Peyer's patch (tissue), 4 donors: ENCODE measurements around the gene ANKLE2. TPM values are rescaled to one million over a fixed set of nuclear protein-coding genes. Genes with fewer than 3 reads are reported as not detected.
"Not testable (repeated sequence)": the region's sequence is repeated elsewhere in the genome, so short reads cannot be mapped to it uniquely, and the experiment has no call there.

ENCODE experiments used
- DNase-seq, 3 donors: peaks; one replicate each; pipeline ENCODE4 v3.0.0-alpha.2; 2017 to 2019
- H3K27ac ChIP-seq, 4 donors: fragments of 200-600 bp; sonication (generic); one replicate each; pipeline ENCODE4 v1.5.1; 2016 to 2019
- H3K27me3 ChIP-seq, 2 donors: fragments of 200-600 bp; sonication (generic); one replicate each; pipeline ENCODE4 v1.5.1; 2019
- H3K36me3 ChIP-seq, 3 donors: fragments of 200-600 bp; sonication (generic); one replicate each; pipeline ENCODE4 v1.5.1; 2016 to 2019
- H3K4me1 ChIP-seq, 4 donors: fragments of 200-600 bp; sonication (generic); one replicate each; pipeline ENCODE4 v1.5.1; 2016 to 2019
- H3K4me3 ChIP-seq, 4 donors: fragments of 200-600 bp; sonication (generic); 1 replicate in 3 of 4; 2 replicates in 1 of 4; pipeline ENCODE4 v1.5.1; 2016 to 2019; ENCODE audit warnings: mild to moderate bottlenecking in 1 of 4
- H3K9me3 ChIP-seq, 4 donors: fragments of 200-600 bp; sonication (generic); one replicate each; pipeline ENCODE4 v1.5.1; 2016 to 2019; ENCODE audit warnings: mild to moderate bottlenecking in 1 of 4
- POLR2A ChIP-seq, 2 donors: fragments of 450-650 bp; IDR thresholded peaks; one replicate each; pipeline ENCODE4 v1.5.1; 2017; ENCODE audit warnings: antibody characterized with exemption in 2 of 2, mild to moderate bottlenecking in 2 of 2, moderate library complexity in 2 of 2
- total RNA-seq, 4 donors: library from RNA; depleted of rRNA; stranded (reverse); fragments of >200 nt; gene quantifications; one replicate each; pipeline ENCODE4 v1.1.0, GENCODE V29; 2016
- TF ChIP-seq, protein P1 (sequence below), 6 experiments: fragments of 450-650 bp in 4 of 6; fragments of 200-600 bp in 2 of 6; sonication (generic) in 1 of 6; IDR thresholded peaks; one replicate each; pipeline ENCODE4 v1.5.1; 2017 to 2019; ENCODE audit warnings: antibody characterized with exemption in 6 of 6, mild to moderate bottlenecking in 3 of 6, moderate library complexity in 1 of 6

ANKLE2 gene
- total RNA-seq, 4 donors from 2014 or later: 69.0 to 286 (median 133) TPM

GRCh38 chr12:132764231-132764630 lies 2.6 kb upstream of the ANKLE2 start:
- no peak for TF ChIP-seq POLR2A (IDR thresholded peaks at IDR 0.05)
- TF ChIP-seq, protein P1, sequence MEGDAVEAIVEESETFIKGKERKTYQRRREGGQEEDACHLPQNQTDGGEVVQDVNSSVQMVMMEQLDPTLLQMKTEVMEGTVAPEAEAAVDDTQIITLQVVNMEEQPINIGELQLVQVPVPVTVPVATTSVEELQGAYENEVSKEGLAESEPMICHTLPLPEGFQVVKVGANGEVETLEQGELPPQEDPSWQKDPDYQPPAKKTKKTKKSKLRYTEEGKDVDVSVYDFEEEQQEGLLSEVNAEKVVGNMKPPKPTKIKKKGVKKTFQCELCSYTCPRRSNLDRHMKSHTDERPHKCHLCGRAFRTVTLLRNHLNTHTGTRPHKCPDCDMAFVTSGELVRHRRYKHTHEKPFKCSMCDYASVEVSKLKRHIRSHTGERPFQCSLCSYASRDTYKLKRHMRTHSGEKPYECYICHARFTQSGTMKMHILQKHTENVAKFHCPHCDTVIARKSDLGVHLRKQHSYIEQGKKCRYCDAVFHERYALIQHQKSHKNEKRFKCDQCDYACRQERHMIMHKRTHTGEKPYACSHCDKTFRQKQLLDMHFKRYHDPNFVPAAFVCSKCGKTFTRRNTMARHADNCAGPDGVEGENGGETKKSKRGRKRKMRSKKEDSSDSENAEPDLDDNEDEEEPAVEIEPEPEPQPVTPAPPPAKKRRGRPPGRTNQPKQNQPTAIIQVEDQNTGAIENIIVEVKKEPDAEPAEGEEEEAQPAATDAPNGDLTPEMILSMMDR (IDR thresholded peaks at IDR 0.05): no peak
- DNase-seq: no peak
- Histone ChIP-seq H3K27me3 (no peaks in the 10 kb centered on the region), H3K27ac (no peak overlapping the region), H3K4me3 (no peak overlapping the region), H3K4me1 (peaks cover 0 to 14% (median 13%) of the 10 kb centered on the region in 4 donors), H3K36me3 (no peaks in the 10 kb centered on the region), H3K9me3 (no peaks in the 10 kb centered on the region)

DNA sequence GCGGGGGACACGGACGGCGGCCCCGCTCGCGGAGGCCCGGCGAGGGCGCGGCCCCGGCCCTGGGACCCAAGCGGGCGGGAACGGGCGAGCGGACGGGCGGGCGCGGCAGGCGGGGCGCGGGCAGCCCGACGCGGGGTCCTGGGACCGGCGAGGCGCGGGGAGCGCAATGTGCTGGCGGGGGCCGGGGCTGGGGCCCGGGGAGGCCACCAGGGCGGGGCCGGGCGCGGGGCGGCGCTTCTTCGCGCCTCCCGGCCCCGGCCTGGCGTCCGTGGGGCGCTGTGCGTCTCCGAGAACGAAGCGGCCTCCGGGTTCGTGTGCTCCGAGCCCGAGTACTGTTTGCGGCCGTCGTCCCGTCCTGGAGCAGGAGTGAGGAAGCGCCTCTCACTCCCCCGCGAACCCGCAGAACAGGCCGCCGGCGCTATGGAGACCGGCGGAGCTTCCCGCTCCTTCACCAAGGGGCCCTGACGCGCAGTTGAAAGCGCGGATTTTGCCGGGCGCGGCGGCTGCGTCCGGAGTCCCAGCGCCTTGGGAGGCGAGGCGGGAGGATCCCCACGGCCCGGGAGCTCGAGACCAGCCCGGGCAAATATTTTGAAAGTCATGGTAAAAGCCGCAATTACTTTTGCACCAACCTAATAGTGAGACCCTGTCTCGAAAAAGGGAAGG lies 420 bp upstream of the ANKLE2 start:
- peak; percentile 82 to 92 (median 90) for DNase-seq
- H3K36me3 ChIP-seq: peaks cover 0 to 13% (median 0%) of the 10 kb centered on the region in 3 donors
- TF ChIP-seq, protein P1 (IDR thresholded peaks at IDR 0.05): peak in 4 of 6 experiments; percentile 33 to 52 (median 44)
- peak; percentile 64 for TF ChIP-seq POLR2A (IDR thresholded peaks at IDR 0.05)

GRCh38 chr12:132759359-132759758 lies 2.3 kb downstream of the ANKLE2 start:
- DNase-seq: no peak
- TF ChIP-seq, protein P1 (IDR thresholded peaks at IDR 0.05): no peak
- TF ChIP-seq POLR2A (IDR thresholded peaks at IDR 0.05): no peak
- Histone ChIP-seq H3K27ac (no peak overlapping the region), H3K4me1 (peaks cover 0 to 14% (median 10%) of the 10 kb centered on the region in 4 donors), H3K27me3 (no peaks in the 10 kb centered on the region), H3K9me3 (no peaks in the 10 kb centered on the region), H3K4me3 (no peak overlapping the region), H3K36me3 (peaks cover 0 to 38% (median 0%) of the 10 kb centered on the region in 3 donors)

More for the DNA sequence above, 420 bp upstream of the ANKLE2 start:
- Histone ChIP-seq H3K4me1 (peaks cover 0 to 14% (median 10%) of the 10 kb centered on the region in 4 donors), H3K4me3 (peak overlapping the region; percentile 72 to 98 (median 82)), H3K9me3 (no peaks in the 10 kb centered on the region), H3K27me3 (no peaks in the 10 kb centered on the region), H3K27ac (peak overlapping the region; percentile 97 to 99 (median 98))

GRCh38 chr12:132758825-132759224 lies 2.8 kb downstream of the ANKLE2 start:
- H3K4me1 ChIP-seq: peaks cover 0 to 14% (median 10%) of the 10 kb centered on the region in 4 donors
- not testable (repeated sequence) for H3K27me3 ChIP-seq, H3K9me3 ChIP-seq, H3K4me3 ChIP-seq, DNase-seq, H3K27ac ChIP-seq
- H3K36me3 ChIP-seq: peaks cover 0 to 44% (median 0%) of the 10 kb centered on the region in 3 donors

GRCh38 chr12:132754160-132754932 lies 7.3 kb downstream of the ANKLE2 start:
- Histone ChIP-seq H3K4me3 (no peak overlapping the region), H3K9me3 (no peaks in the 10 kb centered on the region), H3K27me3 (no peaks in the 10 kb centered on the region), H3K36me3 (peaks cover 0 to 88% (median 7%) of the 10 kb centered on the region in 3 donors), H3K27ac (no peak overlapping the region), H3K4me1 (no peaks in the 10 kb centered on the region)
- DNase-seq: no peak
- no peak for TF ChIP-seq POLR2A (IDR thresholded peaks at IDR 0.05)
- TF ChIP-seq, protein P1 (IDR thresholded peaks at IDR 0.05): no peak

DNA sequence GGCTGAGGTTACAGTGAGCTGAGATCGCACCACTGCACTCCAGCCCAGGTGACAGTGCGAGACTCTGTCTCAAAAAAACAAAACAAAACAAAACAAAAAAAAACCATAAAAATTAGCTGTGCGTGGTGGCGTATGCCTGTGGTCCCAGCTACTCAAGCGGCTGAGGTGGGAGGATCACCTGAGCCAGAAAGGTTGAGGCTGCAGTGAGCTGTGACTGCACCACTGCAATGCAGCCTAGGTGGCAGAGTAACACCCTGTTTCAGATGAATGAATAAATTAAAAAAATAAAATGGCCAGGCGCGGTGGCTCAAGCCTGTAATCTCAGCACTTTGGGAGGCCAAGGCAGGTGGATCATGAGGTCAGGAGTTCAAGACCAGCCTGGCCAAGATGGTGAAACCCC lies 8.0 kb downstream of the ANKLE2 start:
- not testable (repeated sequence) for H3K27ac ChIP-seq, H3K4me1 ChIP-seq, H3K9me3 ChIP-seq, H3K4me3 ChIP-seq, DNase-seq, H3K27me3 ChIP-seq
- peaks cover 0 to 92% (median 7%) of the 10 kb centered on the region in 3 donors for H3K36me3 ChIP-seq
